Peyer's patch (tissue), 4 donors: ENCODE results near the gene CELF1. TPM values are rescaled to one million over a fixed set of nuclear protein-coding genes. Genes with fewer than 3 reads are reported as not detected.
A peak's percentile ranks its signal among the peaks of the same experiment; 100 is the strongest.

Source experiments
- DNase-seq, 3 donors: peaks; one replicate each; pipeline ENCODE4 v3.0.0-alpha.2; 2017 to 2019
- H3K27ac ChIP-seq, 4 donors: fragments of 200-600 bp; sonication (generic); one replicate each; pipeline ENCODE4 v1.5.1; 2016 to 2019
- H3K27me3 ChIP-seq, 2 donors: fragments of 200-600 bp; sonication (generic); one replicate each; pipeline ENCODE4 v1.5.1; 2019
- H3K36me3 ChIP-seq, 3 donors: fragments of 200-600 bp; sonication (generic); one replicate each; pipeline ENCODE4 v1.5.1; 2016 to 2019
- H3K4me1 ChIP-seq, 4 donors: fragments of 200-600 bp; sonication (generic); one replicate each; pipeline ENCODE4 v1.5.1; 2016 to 2019
- H3K4me3 ChIP-seq, 4 donors: fragments of 200-600 bp; sonication (generic); 1 replicate in 3 of 4; 2 replicates in 1 of 4; pipeline ENCODE4 v1.5.1; 2016 to 2019; ENCODE audit warnings: mild to moderate bottlenecking in 1 of 4
- H3K9me3 ChIP-seq, 4 donors: fragments of 200-600 bp; sonication (generic); one replicate each; pipeline ENCODE4 v1.5.1; 2016 to 2019; ENCODE audit warnings: mild to moderate bottlenecking in 1 of 4
- CTCF ChIP-seq, 6 experiments: fragments of 450-650 bp in 4 of 6; fragments of 200-600 bp in 2 of 6; sonication (generic) in 1 of 6; IDR thresholded peaks; one replicate each; pipeline ENCODE4 v1.5.1; 2017 to 2019; ENCODE audit warnings: antibody characterized with exemption in 6 of 6, mild to moderate bottlenecking in 3 of 6, moderate library complexity in 1 of 6
- POLR2A ChIP-seq, 2 donors: fragments of 450-650 bp; IDR thresholded peaks; one replicate each; pipeline ENCODE4 v1.5.1; 2017; ENCODE audit warnings: antibody characterized with exemption in 2 of 2, mild to moderate bottlenecking in 2 of 2, moderate library complexity in 2 of 2
- total RNA-seq, 4 donors: library from RNA; depleted of rRNA; stranded (reverse); fragments of >200 nt; gene quantifications; one replicate each; pipeline ENCODE4 v1.1.0, GENCODE V29; 2016

The CELF1 gene
- total RNA-seq, 4 donors from 2014 or later, result 90.7 to 134 (median 121) TPM

GRCh38 chr11:47514825-47515647 lies 37.9 kb downstream of the CELF1 start:
- no peak for DNase-seq
- H3K27ac ChIP-seq, result no peak overlapping the region
- H3K9me3 ChIP-seq, result no peaks in the 10 kb centered on the region
- peaks cover 0 to 44% (median 18%) of the 10 kb centered on the region in 4 donors for H3K4me1 ChIP-seq
- no peak for TF ChIP-seq CTCF (IDR thresholded peaks at IDR 0.05)
- TF ChIP-seq POLR2A (IDR thresholded peaks at IDR 0.05), result no peak
- no peaks in the 10 kb centered on the region for H3K36me3 ChIP-seq
- H3K27me3 ChIP-seq, result no peaks in the 10 kb centered on the region
- H3K4me3 ChIP-seq, result no peak overlapping the region

GRCh38 chr11:47512701-47513100 lies 40.2 kb downstream of the CELF1 start:
- Histone ChIP-seq H3K27ac (no peak overlapping the region), H3K9me3 (no peaks in the 10 kb centered on the region), H3K4me1 (peaks cover 0 to 52% (median 21%) of the 10 kb centered on the region in 4 donors)

GRCh38 chr11:47511917-47512316 lies 41.0 kb downstream of the CELF1 start:
- peaks cover 0 to 52% (median 19%) of the 10 kb centered on the region in 4 donors for H3K4me1 ChIP-seq
- H3K4me3 ChIP-seq, result no peak overlapping the region
- DNase-seq, result no peak
- no peak overlapping the region for H3K27ac ChIP-seq
- no peaks in the 10 kb centered on the region for H3K9me3 ChIP-seq
- TF ChIP-seq CTCF (IDR thresholded peaks at IDR 0.05) (no peak), POLR2A (IDR thresholded peaks at IDR 0.05) (no peak)
- no peaks in the 10 kb centered on the region for H3K36me3 ChIP-seq
- H3K27me3 ChIP-seq, result no peaks in the 10 kb centered on the region

More at GRCh38 chr11:47512701-47513100, 40.2 kb downstream of the CELF1 start:
- TF ChIP-seq POLR2A (IDR thresholded peaks at IDR 0.05), result no peak
- no peak for TF ChIP-seq CTCF (IDR thresholded peaks at IDR 0.05)
- Histone ChIP-seq H3K27me3 (no peaks in the 10 kb centered on the region), H3K36me3 (no peaks in the 10 kb centered on the region), H3K4me3 (no peak overlapping the region)
- DNase-seq, result no peak

- no peak overlapping the region for H3K27ac ChIP-seq
- TF ChIP-seq POLR2A (IDR thresholded peaks at IDR 0.05), result no peak
- TF ChIP-seq CTCF (IDR thresholded peaks at IDR 0.05), result no peak
- H3K4me1 ChIP-seq, result peaks cover 0 to 39% (median 12%) of the 10 kb centered on the region in 4 donors
- DNase-seq, result peak in 1 of 3 donors; percentile 61
- H3K9me3 ChIP-seq, result no peaks in the 10 kb centered on the region
- no peaks in the 10 kb centered on the region for H3K36me3 ChIP-seq
- no peaks in the 10 kb centered on the region for H3K27me3 ChIP-seq
- no peak overlapping the region for H3K4me3 ChIP-seq
Measured at GRCh38 chr11:47510209-47510608, 42.7 kb downstream of the CELF1 start.

GRCh38 chr11:47509077-47509536 lies 43.8 kb downstream of the CELF1 start:
- Histone ChIP-seq H3K4me3 (peak overlapping the region in 2 of 4 donors; percentile 2 to 4), H3K9me3 (no peaks in the 10 kb centered on the region)
- peak in 1 of 3 donors; percentile 52 for DNase-seq

More at GRCh38 chr11:47509077-47509536, 43.8 kb downstream of the CELF1 start:
- H3K36me3 ChIP-seq, result no peaks in the 10 kb centered on the region
- no peaks in the 10 kb centered on the region for H3K27me3 ChIP-seq
- H3K27ac ChIP-seq, result peak overlapping the region in 3 of 4 donors; percentile 34 to 62 (median 37)
- peaks cover 0 to 35% (median 11%) of the 10 kb centered on the region in 4 donors for H3K4me1 ChIP-seq
- TF ChIP-seq POLR2A (IDR thresholded peaks at IDR 0.05) (no peak), CTCF (IDR thresholded peaks at IDR 0.05) (no peak)
